Parathyroid adenoma (tissue), 2 donors: ENCODE measurements around the gene SAPCD2.

ENCODE experiments used
- H2AFZ ChIP-seq: fragments of 300-600 bp; sonication (generic); one replicate; pipeline ENCODE4 v1.7.0; 2017; ENCODE audit warnings: antibody characterized with exemption, mild to moderate bottlenecking
- H3K27ac ChIP-seq: fragments of 300-600 bp; sonication (generic); one replicate; pipeline ENCODE4 v1.7.0; 2017
- H3K27me3 ChIP-seq: fragments of 300-600 bp; sonication (generic); one replicate; pipeline ENCODE4 v1.7.0; 2017; ENCODE audit warnings: low read length; ENCODE audit not compliant: control insufficient read depth, insufficient read depth
- H3K36me3 ChIP-seq: fragments of 300-600 bp; sonication (generic); one replicate; pipeline ENCODE4 v1.7.0; 2017; ENCODE audit warnings: low read length; ENCODE audit not compliant: control insufficient read depth, insufficient read depth
- H3K4me1 ChIP-seq: fragments of 300-600 bp; sonication (generic); one replicate; pipeline ENCODE4 v1.7.0; 2017; ENCODE audit warnings: control low read depth
- H3K4me2 ChIP-seq: fragments of 300-600 bp; sonication (generic); one replicate; pipeline ENCODE4 v1.7.0; 2017; ENCODE audit warnings: low read length
- H3K4me3 ChIP-seq: fragments of 300-600 bp; sonication (generic); one replicate; pipeline ENCODE4 v1.7.0; 2017; ENCODE audit warnings: low read depth, low read length
- H3K79me2 ChIP-seq: fragments of 300-600 bp; sonication (generic); one replicate; pipeline ENCODE4 v1.7.0; 2017; ENCODE audit warnings: control low read depth
- H3K9ac ChIP-seq: fragments of 300-600 bp; sonication (generic); one replicate; pipeline ENCODE4 v1.7.0; 2017; ENCODE audit warnings: mild to moderate bottlenecking
- H3K9me3 ChIP-seq: fragments of 300-600 bp; sonication (generic); one replicate; pipeline ENCODE4 v1.7.0; 2017; ENCODE audit warnings: low read length; ENCODE audit not compliant: control insufficient read depth
- TF ChIP-seq, protein P1 (sequence below): fragments of 300-600 bp; sonication (generic); IDR thresholded peaks from one replicate; pipeline ENCODE4 v1.7.0; 2017; ENCODE audit warnings: antibody characterized with exemption, mild to moderate bottlenecking
- donor health status: primary hyperparathyroidism.

SAPCD2 gene

DNA sequence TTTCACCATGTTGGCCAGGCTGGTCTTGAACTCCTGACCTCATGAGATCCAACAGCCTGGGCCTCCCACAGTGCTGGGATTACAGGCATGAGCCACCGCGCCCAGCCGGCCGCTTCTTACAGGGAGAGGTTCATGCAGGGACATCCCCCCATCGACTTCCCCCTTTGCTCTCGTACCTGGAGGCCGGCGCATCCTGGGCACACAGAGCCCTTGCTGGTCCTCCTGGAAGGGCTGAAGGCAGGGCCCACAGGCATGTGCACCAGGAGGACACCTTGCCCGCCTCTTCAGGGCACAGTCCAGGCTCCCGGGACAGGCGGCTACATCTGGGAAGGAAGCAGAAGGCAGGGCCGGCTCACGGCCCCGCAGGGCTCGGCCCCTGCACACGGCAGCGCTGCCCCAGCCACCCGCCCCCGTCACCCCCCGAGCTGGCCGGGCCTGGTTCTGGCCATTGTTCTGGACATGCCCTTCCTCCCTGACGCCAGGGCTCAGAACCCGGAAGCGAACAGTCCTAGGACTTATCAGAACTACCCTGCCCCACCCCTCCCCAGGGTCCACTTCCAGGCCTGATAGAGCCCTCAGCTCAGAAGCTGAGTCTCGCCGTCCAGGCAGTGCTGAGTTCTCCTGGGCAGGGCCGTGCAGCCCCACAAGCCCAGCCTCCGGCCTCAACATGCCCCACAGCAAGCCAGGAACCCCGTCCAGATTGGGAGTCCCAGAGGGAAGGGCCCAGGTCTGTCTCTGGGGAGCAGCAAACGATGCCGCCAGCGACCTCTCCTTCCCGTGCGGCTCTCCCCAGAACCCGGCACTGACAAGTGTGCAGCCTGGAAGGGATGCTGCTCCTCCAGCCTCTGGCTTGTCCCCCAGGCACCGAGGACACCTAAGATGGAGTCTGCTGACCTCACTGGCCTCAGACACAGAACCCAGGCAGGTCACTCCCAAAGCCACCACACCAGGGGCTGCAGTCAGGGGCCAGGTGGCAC lies 27.3 kb downstream of the SAPCD2 start:
- Histone ChIP-seq H3K27ac (peak overlapping the region; percentile 57), H3K9me3 (no peaks in the 10 kb centered on the region), H3K27me3 (no peaks in the 10 kb centered on the region), H3K79me2 (no peaks in the 10 kb centered on the region), H2AFZ (no peak overlapping the region), H3K36me3 (no peaks in the 10 kb centered on the region), H3K4me3 (no peak overlapping the region), H3K4me2 (no peak overlapping the region), H3K4me1 (peaks cover 2% of the 10 kb centered on the region), H3K9ac (no peak overlapping the region)
- TF ChIP-seq, protein P1, sequence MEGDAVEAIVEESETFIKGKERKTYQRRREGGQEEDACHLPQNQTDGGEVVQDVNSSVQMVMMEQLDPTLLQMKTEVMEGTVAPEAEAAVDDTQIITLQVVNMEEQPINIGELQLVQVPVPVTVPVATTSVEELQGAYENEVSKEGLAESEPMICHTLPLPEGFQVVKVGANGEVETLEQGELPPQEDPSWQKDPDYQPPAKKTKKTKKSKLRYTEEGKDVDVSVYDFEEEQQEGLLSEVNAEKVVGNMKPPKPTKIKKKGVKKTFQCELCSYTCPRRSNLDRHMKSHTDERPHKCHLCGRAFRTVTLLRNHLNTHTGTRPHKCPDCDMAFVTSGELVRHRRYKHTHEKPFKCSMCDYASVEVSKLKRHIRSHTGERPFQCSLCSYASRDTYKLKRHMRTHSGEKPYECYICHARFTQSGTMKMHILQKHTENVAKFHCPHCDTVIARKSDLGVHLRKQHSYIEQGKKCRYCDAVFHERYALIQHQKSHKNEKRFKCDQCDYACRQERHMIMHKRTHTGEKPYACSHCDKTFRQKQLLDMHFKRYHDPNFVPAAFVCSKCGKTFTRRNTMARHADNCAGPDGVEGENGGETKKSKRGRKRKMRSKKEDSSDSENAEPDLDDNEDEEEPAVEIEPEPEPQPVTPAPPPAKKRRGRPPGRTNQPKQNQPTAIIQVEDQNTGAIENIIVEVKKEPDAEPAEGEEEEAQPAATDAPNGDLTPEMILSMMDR: no peak

DNA sequence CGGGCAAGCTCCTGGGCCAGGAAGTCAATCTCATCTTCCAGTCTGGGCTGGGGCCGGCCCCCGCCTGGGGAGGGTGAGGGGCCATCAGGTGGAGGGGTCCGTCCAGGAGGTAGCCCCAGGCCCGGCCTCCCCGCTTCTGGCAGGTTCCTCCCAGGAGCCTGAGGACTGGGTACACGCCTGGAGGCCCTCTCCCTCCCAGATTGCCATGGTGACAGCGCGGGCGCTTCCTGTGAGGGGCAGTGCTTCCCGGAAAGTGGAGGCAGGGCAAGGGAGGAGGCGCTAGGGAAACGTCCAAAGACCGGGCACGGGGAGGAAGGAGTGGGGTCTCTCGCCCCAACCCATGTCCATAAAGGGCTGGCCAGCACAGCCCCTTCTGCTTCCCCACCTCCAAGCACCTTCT lies 29.2 kb downstream of the SAPCD2 start:
- no peaks in the 10 kb centered on the region for H3K27me3 ChIP-seq
- no peak overlapping the region for H3K4me2 ChIP-seq
- no peak overlapping the region for H3K9ac ChIP-seq
- no peaks in the 10 kb centered on the region for H3K79me2 ChIP-seq
- no peaks in the 10 kb centered on the region for H3K9me3 ChIP-seq
- H3K36me3 ChIP-seq: no peaks in the 10 kb centered on the region
- no peak overlapping the region for H2AFZ ChIP-seq
- TF ChIP-seq, protein P1: no peak
- H3K27ac ChIP-seq: peak overlapping the region; percentile 19
- peaks cover 2% of the 10 kb centered on the region for H3K4me1 ChIP-seq
- H3K4me3 ChIP-seq: no peak overlapping the region

DNA sequence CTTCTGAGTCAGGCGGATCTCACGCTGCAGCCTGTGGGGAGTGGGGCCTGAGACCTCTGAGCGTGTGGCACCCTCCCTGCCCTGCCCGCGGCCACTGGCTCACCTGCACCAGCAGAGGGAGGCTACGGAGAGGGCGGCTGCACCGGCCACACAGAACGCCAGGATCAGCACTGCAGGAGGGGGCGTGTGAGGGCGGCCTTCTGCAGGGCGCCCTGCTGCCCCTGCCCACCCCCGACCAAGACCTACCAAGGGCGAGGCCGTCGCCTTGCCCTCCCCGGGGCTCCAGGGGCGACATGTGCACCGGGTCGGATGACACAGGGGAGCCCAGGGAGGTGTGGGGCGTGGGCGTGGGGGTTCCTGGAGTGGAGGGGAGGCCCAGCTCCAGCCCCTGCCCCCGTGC lies 29.8 kb downstream of the SAPCD2 start:
- Histone ChIP-seq H3K4me2 (no peak overlapping the region), H3K27ac (no peak overlapping the region), H3K9ac (no peak overlapping the region), H3K4me3 (no peak overlapping the region), H3K36me3 (no peaks in the 10 kb centered on the region), H3K79me2 (no peaks in the 10 kb centered on the region), H3K9me3 (no peaks in the 10 kb centered on the region), H2AFZ (no peak overlapping the region), H3K4me1 (peaks cover 2% of the 10 kb centered on the region), H3K27me3 (no peaks in the 10 kb centered on the region)
- TF ChIP-seq, protein P1: no peak

DNA sequence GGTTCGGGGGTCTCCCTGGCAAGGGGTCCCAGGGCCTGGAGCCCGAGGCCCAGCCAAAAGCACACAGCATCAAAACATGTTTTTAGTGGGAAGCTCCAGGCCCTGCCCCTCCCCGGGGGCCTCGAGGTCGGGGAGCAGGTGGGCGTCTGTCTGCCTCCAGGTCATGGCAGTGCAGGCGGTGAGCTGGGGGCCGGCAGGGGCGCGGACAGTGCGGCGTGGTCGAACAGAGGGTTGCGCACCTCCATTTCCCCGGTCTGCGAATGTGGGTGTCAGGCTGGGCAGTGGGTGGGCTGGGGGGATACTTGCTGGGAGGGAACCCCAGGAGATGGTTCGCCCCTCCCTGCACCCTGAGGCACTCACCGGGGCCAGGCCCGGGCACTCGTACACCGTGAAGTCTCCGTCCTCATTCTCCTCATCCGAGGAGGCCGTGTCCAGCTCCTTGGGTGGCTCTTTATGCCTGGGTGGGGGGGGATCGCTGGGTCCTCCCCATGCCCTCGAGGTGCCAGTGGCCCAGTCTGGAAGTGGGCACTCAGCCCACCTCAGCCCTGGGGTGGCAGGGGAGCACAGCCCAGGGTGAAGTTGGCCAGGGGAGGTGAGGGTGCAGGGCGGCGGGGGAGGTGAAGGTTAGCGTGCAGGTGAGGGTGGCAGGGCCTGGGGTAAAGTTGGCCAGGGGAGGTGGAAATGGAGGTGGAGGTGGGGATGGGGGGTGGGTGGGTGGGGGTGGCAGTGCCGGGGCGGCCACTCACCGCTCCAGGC lies 30.6 kb downstream of the SAPCD2 start:
- H3K79me2 ChIP-seq: no peaks in the 10 kb centered on the region
- H3K4me3 ChIP-seq: no peak overlapping the region
- H2AFZ ChIP-seq: no peak overlapping the region
- no peaks in the 10 kb centered on the region for H3K9me3 ChIP-seq
- TF ChIP-seq, protein P1: no peak
- no peak overlapping the region for H3K27ac ChIP-seq
- no peaks in the 10 kb centered on the region for H3K27me3 ChIP-seq
- H3K9ac ChIP-seq: no peak overlapping the region
- no peaks in the 10 kb centered on the region for H3K36me3 ChIP-seq
- H3K4me2 ChIP-seq: no peak overlapping the region
- H3K4me1 ChIP-seq: peaks cover 2% of the 10 kb centered on the region
